ENCODE data around the gene RAB1A. TPM values are rescaled to one million over a fixed set of nuclear protein-coding genes. Genes with fewer than 3 reads are reported as not detected.
A peak's percentile ranks its signal among the peaks of the same experiment; 100 is the strongest.

RAB1A gene
- polyA plus RNA-seq, 2 of the 4 experiments (the other 2 are of a cell fraction): 308 to 417 TPM

DNA sequence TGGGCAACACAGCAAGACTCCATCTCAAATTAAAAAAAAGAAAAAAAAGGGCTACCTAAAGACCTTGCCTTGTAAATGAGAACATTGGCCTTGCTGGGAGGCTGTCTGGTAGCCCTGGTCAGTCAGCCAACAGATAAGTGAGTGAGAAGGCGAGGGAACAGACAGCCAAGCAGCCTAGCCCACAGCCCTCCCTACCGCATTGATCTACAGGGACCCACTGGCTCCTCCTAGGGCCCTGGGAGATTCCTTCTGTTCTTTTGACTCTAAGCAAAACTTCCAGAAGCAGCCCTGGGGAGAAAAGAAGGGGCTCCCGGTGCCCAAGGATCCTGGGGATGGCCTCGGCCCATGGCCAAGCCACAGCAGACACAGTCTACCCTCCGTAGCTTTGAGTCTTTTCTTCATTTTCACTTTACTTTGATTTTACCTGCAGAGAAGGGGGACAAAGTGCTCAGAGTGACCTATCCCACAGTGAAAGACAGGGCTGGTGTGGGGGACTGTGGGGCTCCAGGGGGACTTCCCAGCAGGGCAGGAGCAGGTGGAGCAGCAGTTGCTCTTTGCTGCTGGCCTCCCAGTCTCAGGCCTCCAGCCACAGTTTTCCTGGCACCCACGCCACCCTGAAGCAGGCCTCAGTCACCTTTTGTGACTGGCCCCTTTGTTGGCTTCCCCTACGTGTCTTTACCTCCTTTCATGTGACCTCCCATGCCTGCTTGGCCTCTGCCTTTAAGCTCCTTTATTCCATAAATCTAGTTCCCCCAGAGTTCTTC, 68.6 kb downstream of the RAB1A start (continued):
- TF ChIP-seq, protein P1, sequence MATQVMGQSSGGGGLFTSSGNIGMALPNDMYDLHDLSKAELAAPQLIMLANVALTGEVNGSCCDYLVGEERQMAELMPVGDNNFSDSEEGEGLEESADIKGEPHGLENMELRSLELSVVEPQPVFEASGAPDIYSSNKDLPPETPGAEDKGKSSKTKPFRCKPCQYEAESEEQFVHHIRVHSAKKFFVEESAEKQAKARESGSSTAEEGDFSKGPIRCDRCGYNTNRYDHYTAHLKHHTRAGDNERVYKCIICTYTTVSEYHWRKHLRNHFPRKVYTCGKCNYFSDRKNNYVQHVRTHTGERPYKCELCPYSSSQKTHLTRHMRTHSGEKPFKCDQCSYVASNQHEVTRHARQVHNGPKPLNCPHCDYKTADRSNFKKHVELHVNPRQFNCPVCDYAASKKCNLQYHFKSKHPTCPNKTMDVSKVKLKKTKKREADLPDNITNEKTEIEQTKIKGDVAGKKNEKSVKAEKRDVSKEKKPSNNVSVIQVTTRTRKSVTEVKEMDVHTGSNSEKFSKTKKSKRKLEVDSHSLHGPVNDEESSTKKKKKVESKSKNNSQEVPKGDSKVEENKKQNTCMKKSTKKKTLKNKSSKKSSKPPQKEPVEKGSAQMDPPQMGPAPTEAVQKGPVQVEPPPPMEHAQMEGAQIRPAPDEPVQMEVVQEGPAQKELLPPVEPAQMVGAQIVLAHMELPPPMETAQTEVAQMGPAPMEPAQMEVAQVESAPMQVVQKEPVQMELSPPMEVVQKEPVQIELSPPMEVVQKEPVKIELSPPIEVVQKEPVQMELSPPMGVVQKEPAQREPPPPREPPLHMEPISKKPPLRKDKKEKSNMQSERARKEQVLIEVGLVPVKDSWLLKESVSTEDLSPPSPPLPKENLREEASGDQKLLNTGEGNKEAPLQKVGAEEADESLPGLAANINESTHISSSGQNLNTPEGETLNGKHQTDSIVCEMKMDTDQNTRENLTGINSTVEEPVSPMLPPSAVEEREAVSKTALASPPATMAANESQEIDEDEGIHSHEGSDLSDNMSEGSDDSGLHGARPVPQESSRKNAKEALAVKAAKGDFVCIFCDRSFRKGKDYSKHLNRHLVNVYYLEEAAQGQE (IDR thresholded peaks at IDR 0.05): no peak
- TF ChIP-seq EHMT2 (IDR thresholded peaks at IDR 0.05; ENCODE audit: low read depth) (no peak), ATOH8 (CRISPR knock-in tag; IDR thresholded peaks at IDR 0.05; ENCODE audit: low read depth) (no peak)

DNA sequence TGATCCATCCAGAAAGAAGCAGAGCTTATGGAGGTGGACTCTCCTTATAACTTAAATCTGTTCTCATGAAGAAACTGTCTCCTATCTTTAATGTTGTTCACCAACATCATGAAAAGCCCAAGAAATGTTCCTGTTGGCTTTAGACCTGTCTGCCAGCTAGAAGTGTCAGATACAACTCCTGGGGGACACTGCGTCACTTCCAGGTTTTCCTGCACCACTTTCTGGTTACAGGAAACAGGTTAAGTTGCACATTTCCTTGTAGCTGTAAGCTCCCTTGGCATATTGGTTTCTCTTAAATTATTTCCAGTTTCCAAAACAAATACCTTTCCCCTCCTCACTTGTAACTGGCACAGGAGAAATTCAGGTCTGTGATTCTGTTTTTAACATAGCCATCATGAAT, 70.8 kb downstream of the RAB1A start:
- ATAC-seq: no peak
- POLR2A ChIA-PET: interaction anchor here (0.8 to 1.1 kb wide), 2 partner anchors 71 to 168 kb away, joined by 3 read pairs; partner anchors contain the start of gene ACTR2

GRCh38 chr2:65057391-65058052, 72.4 kb downstream of the RAB1A start:
- Histone ChIP-seq H3K9me3 (no peaks in the 10 kb centered on the region), H3K27ac (peak overlapping the region; percentile 81 to 93; a peak in 4 of 6 replicates), H3K4me2 (peak overlapping the region; percentile 76), H3K4me3 (peak overlapping the region; percentile 67), H3K4me1 (peaks cover 16% of the 10 kb centered on the region)
- no peak for TF ChIP-seq FOSB (CRISPR knock-in tag; IDR thresholded peaks at IDR 0.05)
- 78% methylated on average over 6 of the region's 6 CpGs for WGBS (ENCODE audit: missing lambda C conversion rate)
- DNase-seq (ENCODE audit: low read depth in 1 of 2, low spot score in 1 of 2): no peak
- no peak for ATAC-seq
- FAIRE-seq: no peak
- POLR2A ChIA-PET: interaction anchor here (1.6 to 2.5 kb wide), 3 partner anchors 8 to 73 kb away, joined by 7 to 23 read pairs (median 18); partner anchors contain the start of gene RAB1A
- CTCF ChIA-PET: interaction anchor here (0.9 to 6.5 kb wide), 5 partner anchors 10 to 518 kb away, joined by 3 to 35 read pairs (median 9); no protein-coding TSS in a partner anchor

More for the DNA sequence above, 70.8 kb downstream of the RAB1A start:
- Histone ChIP-seq H3K27ac (no peak overlapping the region), H3K4me1 (peaks cover 22% of the 10 kb centered on the region), H3K4me3 (no peak overlapping the region), H3K9me3 (no peaks in the 10 kb centered on the region), H3K4me2 (no peak overlapping the region)
- CTCF ChIA-PET: interaction anchor here (0.9 to 1.9 kb wide), 10 partner anchors 12 to 514 kb away, joined by 3 to 8 read pairs (median 4); no protein-coding TSS in a partner anchor
- FAIRE-seq (no peak), DNase-seq (ENCODE audit: low read depth in 1 of 2, low spot score in 1 of 2) (no peak)
- TF ChIP-seq CBX2 (IDR thresholded peaks at IDR 0.05; ENCODE audit: borderline replicate concordance, low read depth) (no peak), POLR2AphosphoS2 (conservative IDR thresholded peaks at IDR 0.05; ENCODE audit: low read length) (no peak), HOXB5 (CRISPR knock-in tag; IDR thresholded peaks at IDR 0.05) (no peak)
- WGBS (ENCODE audit: missing lambda C conversion rate): 94% methylated on average over 1 of the region's 1 CpG

DNA sequence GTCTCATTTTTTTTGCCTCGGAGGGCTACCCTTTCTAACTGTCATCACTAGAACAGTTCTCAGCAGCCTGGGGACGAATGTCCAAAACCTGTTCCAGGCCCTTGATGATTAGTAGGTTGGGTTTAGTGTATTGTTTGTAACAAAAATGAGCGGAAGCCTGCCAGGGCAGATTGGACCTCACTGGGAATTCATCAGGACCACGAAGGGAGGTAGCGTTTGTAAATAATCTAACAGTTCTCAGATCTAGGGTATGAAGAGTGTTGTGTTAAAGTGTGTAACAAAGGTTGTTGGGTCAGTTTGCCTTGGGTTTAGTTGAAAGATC, 72.9 kb downstream of the RAB1A start:
- ATAC-seq (no peak), FAIRE-seq (no peak), DNase-seq (ENCODE audit: low read depth in 1 of 2, low spot score in 1 of 2) (no peak)
- 34% methylated on average over 5 of the region's 5 CpGs for WGBS (ENCODE audit: missing lambda C conversion rate)
- TF ChIP-seq KDM1A (IDR thresholded peaks at IDR 0.05; ENCODE audit: low read depth) (no peak), E2F6 (IDR thresholded peaks at IDR 0.05; ENCODE audit: borderline replicate concordance, low read depth) (no peak), POLR2A (IDR thresholded peaks at IDR 0.05; ENCODE audit: low read length) (no peak), NFE2L2 (conservative IDR thresholded peaks at IDR 0.05; ENCODE audit: low read length) (no peak), GATA3 (IDR thresholded peaks at IDR 0.05; ENCODE audit: borderline replicate concordance) (no peak), JUNB (IDR thresholded peaks at IDR 0.05) (no peak), HMGXB4 (CRISPR knock-in tag; IDR thresholded peaks at IDR 0.05; ENCODE audit: borderline replicate concordance) (no peak), RAD21 (conservative IDR thresholded peaks at IDR 0.05 in 1 of 2, IDR thresholded peaks at IDR 0.05 in 1 of 2) (no peak), EHF (CRISPR knock-in tag; IDR thresholded peaks at IDR 0.05) (no peak), NPAS2 (CRISPR knock-in tag; IDR thresholded peaks at IDR 0.05; ENCODE audit: borderline replicate concordance) (no peak)
- Histone ChIP-seq H3K4me3 (peak overlapping the region; percentile 67), H3K9me3 (no peaks in the 10 kb centered on the region), H3K27ac (peak overlapping the region; percentile 81 to 93), H3K4me1 (peaks cover 16% of the 10 kb centered on the region), H3K4me2 (peak overlapping the region; percentile 76)
- CTCF ChIA-PET: interaction anchor here (0.5 to 6.5 kb wide), 8 partner anchors 8 to 519 kb away, joined by 3 to 35 read pairs (median 9); no protein-coding TSS in a partner anchor
- POLR2A ChIA-PET: interaction anchor here (1.6 to 2.5 kb wide), 4 partner anchors 8 to 73 kb away, joined by 7 to 23 read pairs (median 16); partner anchors contain the start of genes RAB1A and SLC1A4

All from A549 (cell line).